ENCODE results near the gene ACBD7. TPM values are rescaled to one million over a fixed set of nuclear protein-coding genes. Genes with fewer than 3 reads are reported as not detected.

Gene ACBD7
- total RNA-seq, 3 donors from 2014 or later (not counting 1 experiment from before 2014, with no cell fraction given), result 0.48 to 1.8 TPM; not detected in 1

- 97% methylated on average over 5 of the region's 5 CpGs for WGBS (ENCODE audit: insufficient coverage)
- H3K4me1 Mint-ChIP-seq, result no peaks in the 10 kb centered on the region
- peaks cover 42% of the 10 kb centered on the region for H3K36me3 ChIP-seq (ENCODE audit: control insufficient read depth, insufficient read depth, low read length)
Measured at GRCh38 chr10:15120523-15120922, 31.9 kb upstream of the ACBD7 start.

GRCh38 chr10:15118615-15119014 is 30.0 kb upstream of the ACBD7 start:
- H3K27ac Mint-ChIP-seq, result no peak overlapping the region
- no peaks in the 10 kb centered on the region for H3K4me1 Mint-ChIP-seq
- Histone ChIP-seq H3K4me1 (ENCODE audit: control insufficient read depth, insufficient read depth, low read length) (no peaks in the 10 kb centered on the region), H3K27ac (ENCODE audit: low read length) (no peak overlapping the region), H3K9me3 (ENCODE audit: control insufficient read depth, insufficient read depth, low read length) (no peaks in the 10 kb centered on the region), H3K36me3 (ENCODE audit: control insufficient read depth, insufficient read depth, low read length) (peaks cover 42% of the 10 kb centered on the region), H3K27me3 (ENCODE audit: control insufficient read depth, insufficient read depth, low read length) (no peaks in the 10 kb centered on the region), H3K4me3 (ENCODE audit: low read length) (no peak overlapping the region)
- intact Hi-C loops (cut with micrococcal nuclease), result no loop called here
- H3K27me3 Mint-ChIP-seq (ENCODE audit: low read depth in 2 of 2), result no peaks in the 10 kb centered on the region
- no peaks in the 10 kb centered on the region for H3K36me3 Mint-ChIP-seq
- ATAC-seq (peak in 1 of 3 donors; percentile 72), DNase-seq (no peak)
- no CpG with 5 or more reads among the region's 1 CpG for WGBS (ENCODE audit: insufficient coverage)
- no peak overlapping the region for H3K4me3 Mint-ChIP-seq
- TF ChIP-seq CTCF (IDR thresholded peaks at IDR 0.05), result no peak
- H3K9me3 Mint-ChIP-seq, result no peaks in the 10 kb centered on the region

More at GRCh38 chr10:15120523-15120922, 31.9 kb upstream of the ACBD7 start:
- intact Hi-C loops (cut with micrococcal nuclease), result no loop called here
- Mint-ChIP-seq H3K27me3 (ENCODE audit: low read depth in 2 of 2) (no peaks in the 10 kb centered on the region), H3K36me3 (no peaks in the 10 kb centered on the region), H3K27ac (no peak overlapping the region), H3K4me3 (no peak overlapping the region), H3K9me3 (no peaks in the 10 kb centered on the region)
- DNase-seq, result no peak
- Histone ChIP-seq H3K27ac (ENCODE audit: low read length) (no peak overlapping the region), H3K27me3 (ENCODE audit: control insufficient read depth, insufficient read depth, low read length) (no peaks in the 10 kb centered on the region), H3K4me1 (ENCODE audit: control insufficient read depth, insufficient read depth, low read length) (no peaks in the 10 kb centered on the region), H3K4me3 (ENCODE audit: low read length) (no peak overlapping the region), H3K9me3 (ENCODE audit: control insufficient read depth, insufficient read depth, low read length) (no peaks in the 10 kb centered on the region)
- TF ChIP-seq CTCF (IDR thresholded peaks at IDR 0.05), result no peak
- no peak for ATAC-seq

DNA sequence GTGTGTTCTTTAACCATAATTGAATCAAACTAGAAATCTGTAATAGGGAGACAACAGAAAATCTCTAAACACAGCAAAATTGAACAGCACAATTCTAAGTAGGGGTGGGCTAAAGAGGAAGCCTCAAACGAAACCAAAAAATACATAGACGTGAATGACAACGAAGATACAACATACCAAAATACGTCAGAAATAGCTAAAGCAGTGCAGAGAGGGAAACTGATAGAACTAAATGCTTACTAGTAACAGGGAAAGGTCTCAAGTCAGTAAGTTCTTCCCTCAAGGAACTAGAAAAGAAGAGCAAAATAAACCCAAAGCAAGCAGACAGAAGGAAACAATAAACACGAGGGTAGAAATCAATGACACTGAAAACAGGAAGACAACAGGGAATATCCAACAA is 27.6 kb upstream of the ACBD7 start:
- no peaks in the 10 kb centered on the region for H3K9me3 ChIP-seq (ENCODE audit: control insufficient read depth, insufficient read depth, low read length)
- Mint-ChIP-seq H3K9me3 (no peaks in the 10 kb centered on the region), H3K4me3 (no peak overlapping the region), H3K4me1 (no peaks in the 10 kb centered on the region), H3K27me3 (ENCODE audit: low read depth in 2 of 2) (no peaks in the 10 kb centered on the region), H3K27ac (no peak overlapping the region), H3K36me3 (peaks cover 6% of the 10 kb centered on the region)
- peaks cover 54% of the 10 kb centered on the region for H3K36me3 ChIP-seq (ENCODE audit: control insufficient read depth, insufficient read depth, low read length)
- DNase-seq (no peak), ATAC-seq (no peak)
- no peak overlapping the region for H3K4me3 ChIP-seq (ENCODE audit: low read length)
- H3K27me3 ChIP-seq (ENCODE audit: control insufficient read depth, insufficient read depth, low read length), result no peaks in the 10 kb centered on the region
- no peak for TF ChIP-seq CTCF (IDR thresholded peaks at IDR 0.05)
- H3K4me1 ChIP-seq (ENCODE audit: control insufficient read depth, insufficient read depth, low read length), result no peaks in the 10 kb centered on the region
- intact Hi-C loops (cut with micrococcal nuclease), result no loop called here
- H3K27ac ChIP-seq (ENCODE audit: low read length), result no peak overlapping the region
- WGBS (ENCODE audit: insufficient coverage), result 96% methylated on average over 4 of the region's 5 CpGs

GRCh38 chr10:15113766-15114165 is 25.2 kb upstream of the ACBD7 start:
- Histone ChIP-seq H3K9me3 (ENCODE audit: control insufficient read depth, insufficient read depth, low read length) (no peaks in the 10 kb centered on the region), H3K4me3 (ENCODE audit: low read length) (no peak overlapping the region), H3K27me3 (ENCODE audit: control insufficient read depth, insufficient read depth, low read length) (no peaks in the 10 kb centered on the region), H3K4me1 (ENCODE audit: control insufficient read depth, insufficient read depth, low read length) (no peaks in the 10 kb centered on the region), H3K27ac (ENCODE audit: low read length) (no peak overlapping the region), H3K36me3 (ENCODE audit: control insufficient read depth, insufficient read depth, low read length) (peaks cover 54% of the 10 kb centered on the region)
- Mint-ChIP-seq H3K9me3 (no peaks in the 10 kb centered on the region), H3K4me1 (no peaks in the 10 kb centered on the region), H3K4me3 (no peak overlapping the region), H3K36me3 (peaks cover 11% of the 10 kb centered on the region), H3K27me3 (ENCODE audit: low read depth in 2 of 2) (no peaks in the 10 kb centered on the region), H3K27ac (no peak overlapping the region)
- ATAC-seq (no peak), DNase-seq (no peak)
- TF ChIP-seq CTCF (IDR thresholded peaks at IDR 0.05), result no peak
- intact Hi-C loops (cut with micrococcal nuclease), result no loop called here
- 100% methylated on average over 4 of the region's 4 CpGs for WGBS (ENCODE audit: insufficient coverage)

All from natural killer cell (primary cell).